HG03354 (cell line): ENCODE data around the gene ABHD2.

ENCODE experiments used
- ATAC-seq: cut with Tn5 transposase; IDR thresholded peaks from one replicate; pipeline ENCODE4 v1.9.1; 2021; ENCODE audit warnings: mild to moderate bottlenecking; ENCODE audit not compliant: unreplicated experiment, poor library complexity, severe bottlenecking

Gene ABHD2

GRCh38 chr15:89155122-89155521, 66.9 kb downstream of the ABHD2 start:
- ATAC-seq = no peak

DNA sequence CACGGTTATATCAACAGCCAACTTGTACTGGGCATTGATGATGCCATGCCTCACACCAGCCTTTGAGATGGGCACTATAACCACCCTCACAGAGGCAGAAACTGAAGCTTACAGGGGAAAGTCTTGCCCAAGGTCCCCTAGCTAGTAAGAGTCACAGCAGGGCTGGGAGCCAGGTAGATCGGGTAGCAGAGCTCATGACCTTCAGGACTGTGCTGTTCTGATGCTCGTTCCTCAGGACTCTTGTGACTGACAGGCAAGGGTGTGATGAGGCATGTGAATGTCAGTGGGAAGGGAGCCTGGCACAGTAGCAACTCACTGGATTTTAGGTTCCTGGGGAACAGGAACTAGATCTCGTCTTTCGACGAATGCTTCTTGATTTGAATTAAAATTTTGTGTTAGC, 67.4 kb downstream of the ABHD2 start:
- ATAC-seq = no peak

DNA sequence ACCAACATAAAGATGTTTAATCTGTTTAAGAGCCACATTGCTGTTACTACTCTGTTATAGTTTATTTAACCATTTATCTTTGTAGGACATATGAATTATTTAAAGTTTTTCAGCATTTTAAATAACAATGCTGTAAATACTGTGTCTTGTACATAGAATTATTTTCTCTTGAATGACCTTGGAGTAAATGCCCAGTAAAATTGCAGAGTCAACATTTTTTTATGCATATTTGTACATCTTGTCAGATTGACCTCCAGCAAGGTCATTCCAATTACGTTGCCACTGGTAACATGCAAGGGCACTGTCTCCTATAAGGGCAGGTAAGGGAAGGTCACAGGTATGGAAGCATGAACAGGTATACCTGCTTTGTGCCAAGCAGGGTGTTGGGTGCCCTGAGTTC, 68.8 kb downstream of the ABHD2 start:
- ATAC-seq = no peak

DNA sequence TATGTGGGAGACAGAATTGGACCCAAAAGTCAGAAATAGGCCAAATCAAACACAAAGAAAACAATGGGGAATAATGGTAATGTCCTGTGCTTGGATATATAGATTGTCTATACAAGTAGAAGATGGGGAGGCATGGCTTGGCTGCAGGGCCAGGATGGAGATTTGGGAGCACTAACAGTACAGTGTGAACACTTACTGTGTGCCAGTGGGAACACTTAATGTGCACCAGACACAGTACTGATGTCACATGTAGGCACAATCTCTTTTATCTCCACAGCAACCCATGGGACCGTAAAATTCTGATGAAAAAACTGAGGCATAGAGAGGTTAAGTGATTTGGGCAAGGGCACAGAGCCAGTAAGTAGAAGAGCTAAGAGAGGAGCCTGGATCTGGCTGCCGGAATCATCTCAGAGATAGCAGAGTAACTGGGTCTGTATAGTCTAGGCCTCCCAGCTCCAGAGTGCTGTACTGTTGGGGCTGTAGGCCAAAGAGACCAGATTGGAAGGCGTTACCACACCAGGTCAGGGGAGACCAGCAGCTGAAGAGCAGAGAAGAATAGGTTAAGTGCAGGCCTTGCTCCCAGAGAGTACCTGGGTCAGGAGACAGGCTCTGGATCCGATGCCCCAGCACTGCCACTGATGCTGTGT, 69.8 kb downstream of the ABHD2 start:
- ATAC-seq = no peak

DNA sequence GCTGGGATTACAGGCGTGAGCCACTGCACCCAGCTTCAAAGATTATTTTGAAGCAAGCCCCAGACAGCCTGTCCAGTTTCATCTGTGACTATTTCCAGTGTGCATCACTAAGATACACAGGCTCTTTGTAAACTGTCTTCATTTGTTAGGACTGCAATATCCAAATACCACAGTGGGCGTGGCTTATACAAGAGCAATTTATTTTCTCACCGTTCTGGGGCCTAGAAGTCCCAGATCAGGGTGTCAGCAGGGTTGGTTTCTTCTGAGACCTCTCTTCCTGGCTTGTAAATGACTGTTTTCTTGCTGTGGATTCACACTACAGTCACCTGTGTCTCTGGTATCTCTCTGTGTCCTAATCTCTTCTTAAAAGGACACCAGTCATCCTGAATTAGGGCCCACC, 73.4 kb downstream of the ABHD2 start:
- ATAC-seq = no peak

DNA sequence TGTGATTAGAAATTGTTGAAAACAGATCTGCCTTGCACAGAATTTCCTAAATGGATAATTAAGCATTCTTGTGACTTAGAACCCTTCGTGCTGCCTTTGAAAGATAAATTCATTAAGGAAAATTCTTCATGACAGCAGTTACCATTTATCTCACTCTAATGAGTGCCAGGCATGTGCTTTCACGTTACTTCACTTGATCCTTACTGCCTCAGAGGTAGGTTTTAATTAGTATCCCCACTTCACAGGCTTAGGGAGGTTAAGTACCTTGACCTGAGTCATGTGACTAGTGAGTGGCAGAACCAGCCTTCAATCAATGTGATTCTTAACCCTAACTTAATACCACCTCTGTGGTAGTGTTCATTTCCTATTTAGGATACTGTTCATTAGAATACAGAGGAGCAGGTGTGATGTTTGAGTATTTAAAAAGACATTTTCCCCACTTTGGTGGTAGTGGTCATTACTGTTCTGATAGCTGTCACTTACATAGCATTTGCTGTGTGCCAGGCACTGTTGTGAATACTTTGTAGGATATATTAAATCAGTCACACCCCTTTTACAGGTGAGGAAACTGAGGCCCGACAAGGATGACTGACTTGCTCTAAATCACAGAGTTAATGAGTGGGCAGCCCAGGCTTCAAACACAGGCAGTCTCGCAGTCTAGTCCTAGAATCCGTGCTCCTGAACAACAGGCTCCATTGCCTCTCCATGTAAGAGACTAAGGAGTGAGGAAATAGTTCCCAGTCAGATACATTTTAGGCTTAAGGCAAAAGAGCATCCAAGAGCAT, 75.2 kb downstream of the ABHD2 start:
- ATAC-seq = no peak

DNA sequence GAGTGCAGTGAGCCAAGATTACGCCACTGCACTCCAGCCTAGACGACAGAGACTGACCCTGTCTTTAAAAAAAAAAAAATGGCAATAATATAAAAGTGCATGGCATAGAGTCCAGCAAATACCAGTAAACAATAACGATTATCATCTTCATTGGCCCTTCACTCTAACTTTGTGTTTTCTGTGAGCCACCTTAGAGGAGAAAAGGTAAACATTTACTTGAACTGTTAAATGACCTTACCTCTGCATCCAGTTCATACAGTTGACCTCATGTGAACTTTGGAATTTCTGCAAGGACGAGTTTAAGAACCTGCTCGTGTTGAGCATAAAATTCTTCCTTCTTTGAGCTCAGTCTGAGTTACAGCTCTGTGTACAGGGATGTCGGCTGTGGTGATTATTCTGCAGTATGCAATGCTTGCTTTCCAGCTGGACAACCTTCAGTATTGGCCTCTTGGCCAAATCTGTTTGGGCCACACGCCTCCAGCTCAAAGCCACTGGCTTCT, 76.5 kb downstream of the ABHD2 start:
- ATAC-seq = no peak

DNA sequence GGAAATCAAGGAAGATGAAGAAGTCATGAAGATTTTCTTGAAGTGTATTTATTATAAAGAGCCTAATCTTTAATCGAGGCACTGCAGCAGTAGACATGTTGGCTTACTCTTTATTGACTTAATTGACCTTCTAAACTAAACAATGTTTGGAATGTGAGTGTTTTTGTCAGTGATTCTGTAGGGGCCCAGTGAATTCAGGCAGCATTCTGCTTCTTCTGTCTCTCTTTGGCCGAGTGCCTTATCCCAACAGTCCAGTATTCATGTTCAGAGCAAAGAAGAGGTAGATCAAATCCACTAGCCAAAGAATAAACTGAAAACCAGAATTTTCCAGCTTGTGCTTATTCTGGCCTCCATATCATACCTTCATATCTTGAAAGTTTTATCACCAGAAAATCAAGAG, 77.4 kb downstream of the ABHD2 start:
- no peak for ATAC-seq

DNA sequence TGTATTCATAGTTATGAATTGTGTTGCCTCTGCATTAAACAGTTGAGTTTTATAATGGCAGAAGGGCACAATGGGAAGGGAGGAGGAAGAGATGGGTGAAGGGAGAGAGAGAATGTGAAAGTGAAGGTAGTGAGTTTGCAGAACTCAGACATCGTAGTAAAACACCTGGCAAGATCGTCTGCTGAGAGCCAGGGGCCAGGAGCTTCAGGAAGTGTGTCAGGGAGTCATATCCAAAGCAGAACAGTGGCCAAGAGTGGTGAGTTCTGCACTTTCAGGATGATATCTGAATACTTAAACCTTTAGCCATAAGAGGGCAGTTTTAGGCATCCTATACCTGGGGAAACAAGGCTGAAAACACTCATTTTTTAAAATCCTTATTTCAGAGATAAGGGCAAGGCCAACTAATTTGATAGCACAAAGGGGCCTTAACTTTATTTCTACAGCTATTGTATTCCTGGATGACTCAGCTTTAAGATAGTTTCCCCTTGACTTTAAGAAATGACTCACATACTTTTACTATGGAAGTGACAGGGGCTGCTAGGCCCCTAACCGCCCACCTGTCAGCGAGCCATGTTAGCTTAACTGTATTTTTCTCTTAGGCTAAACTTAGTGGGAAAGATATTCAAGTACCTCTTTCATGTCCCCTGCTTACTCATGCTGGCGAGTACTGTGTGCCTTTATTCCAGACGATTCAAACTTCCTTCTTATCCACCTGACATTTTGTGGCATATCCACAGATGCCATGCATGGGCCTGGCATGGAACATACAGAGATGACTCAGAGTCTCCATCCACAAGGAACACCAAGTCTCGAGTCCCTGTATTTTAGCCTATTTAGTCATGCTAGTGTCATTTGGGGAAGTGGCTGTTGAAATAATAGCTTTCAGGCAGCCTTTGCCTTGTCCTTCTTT, 79.3 kb downstream of the ABHD2 start:
- ATAC-seq = peak; percentile 88

- no peak for ATAC-seq
Measured at GRCh38 chr15:89168316-89168833, 80.1 kb downstream of the ABHD2 start.

GRCh38 chr15:89170364-89170763, 82.1 kb downstream of the ABHD2 start:
- ATAC-seq = no peak

- ATAC-seq = no peak
Measured at GRCh38 chr15:89171136-89172072, 83.1 kb downstream of the ABHD2 start.

GRCh38 chr15:89172921-89173320, 84.7 kb downstream of the ABHD2 start:
- ATAC-seq = no peak

DNA sequence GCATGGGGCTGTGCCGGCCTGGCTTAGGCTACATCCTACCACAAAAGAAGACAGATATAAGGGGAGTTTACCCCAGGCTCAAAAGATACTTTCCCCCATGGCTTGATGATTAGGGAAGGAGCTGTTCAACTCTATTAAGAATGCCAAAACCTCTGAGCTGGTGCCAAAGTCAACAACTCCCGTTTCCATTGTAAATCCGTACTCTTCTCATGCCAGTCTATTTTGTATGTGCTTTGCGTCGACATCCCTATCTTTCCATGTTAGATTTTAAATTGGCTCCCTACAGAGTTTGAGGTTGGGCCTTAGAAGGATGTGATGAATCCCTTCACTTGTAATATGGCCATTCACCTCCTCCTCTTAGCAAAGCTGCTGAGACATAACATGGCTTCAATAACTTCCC, 86.2 kb downstream of the ABHD2 start:
- no peak for ATAC-seq

DNA sequence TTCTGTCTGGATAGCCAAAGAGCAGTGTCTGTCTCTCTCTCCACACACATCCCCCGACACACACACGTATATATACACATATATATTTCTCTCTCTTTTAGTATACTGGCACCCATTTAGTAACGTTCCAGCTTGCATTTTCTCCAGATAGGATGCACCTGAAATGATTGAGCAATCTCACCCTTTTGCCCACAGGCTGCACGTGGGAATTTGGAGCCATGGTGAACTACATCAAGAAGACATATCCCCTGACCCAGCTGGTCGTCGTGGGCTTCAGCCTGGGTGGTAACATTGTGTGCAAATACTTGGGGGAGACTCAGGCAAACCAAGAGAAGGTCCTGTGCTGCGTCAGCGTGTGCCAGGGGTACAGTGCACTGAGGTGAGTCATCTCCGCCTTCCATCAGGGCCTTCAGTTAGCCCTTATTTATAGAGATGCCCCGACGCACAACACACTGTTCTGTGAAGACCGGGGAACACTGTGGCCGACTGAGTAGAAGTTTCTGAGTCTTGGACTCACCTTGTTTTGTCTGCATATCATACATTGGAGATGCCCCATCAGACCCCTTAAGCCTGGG, 87.4 kb downstream of the ABHD2 start:
- ATAC-seq = no peak

GRCh38 chr15:89177116-89177515, 88.9 kb downstream of the ABHD2 start:
- no peak for ATAC-seq

DNA sequence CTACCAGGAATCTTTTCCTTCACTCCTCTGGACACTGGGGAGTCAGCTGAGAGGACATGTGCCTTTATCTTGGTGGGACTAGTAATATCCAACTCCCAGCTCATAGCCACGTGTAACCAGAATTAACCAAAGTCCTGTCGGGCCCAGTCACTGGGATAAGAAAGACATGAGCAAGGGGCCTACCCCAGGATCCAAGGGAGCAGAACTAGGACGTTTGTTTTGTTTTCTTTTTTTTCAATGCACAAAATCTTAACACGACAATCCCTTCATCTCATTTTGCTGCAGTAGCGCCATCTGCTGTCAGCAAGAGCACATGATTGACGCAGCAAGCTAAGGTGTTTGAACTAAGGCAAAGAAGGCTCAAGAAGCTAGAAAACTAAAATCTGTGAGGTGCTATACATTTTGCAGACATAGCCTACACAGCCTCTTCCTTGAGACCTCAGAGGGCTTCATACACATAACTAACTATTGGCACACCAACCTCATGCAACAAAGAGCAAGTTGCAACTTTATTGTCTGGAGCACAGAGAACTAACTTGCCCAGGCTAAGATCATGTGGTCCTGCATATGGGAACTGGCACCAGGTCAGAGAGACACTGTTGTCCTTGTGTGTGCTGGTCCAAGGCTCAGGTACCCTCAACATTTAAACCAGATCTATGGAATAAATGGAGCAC, 89.5 kb downstream of the ABHD2 start:
- ATAC-seq = no peak

GRCh38 chr15:89178307-89178977, 90.2 kb downstream of the ABHD2 start:
- no peak for ATAC-seq
